Karpas-422 (cell line): Measurements from ENCODE around the gene SEMA3A. TPM values are rescaled to one million over a fixed set of nuclear protein-coding genes. Genes with fewer than 3 reads are reported as not detected.

Experiments
- DNase-seq: peaks from one replicate; pipeline ENCODE4 v3.0.0-alpha.2; 2015
- H2AFZ ChIP-seq: fragments of 200-600 bp; sonication (generic); 2 replicates; pipeline ENCODE4 v1.6.1; 2014; ENCODE audit warnings: antibody characterized with exemption, low read length, mixed read lengths
- H3K27ac ChIP-seq: fragments of 200-600 bp; sonication (generic); 2 replicates; pipeline ENCODE4 v1.5.1; 2014; ENCODE audit warnings: mild to moderate bottlenecking, low read length, moderate library complexity
- H3K27me3 ChIP-seq: fragments of 200-600 bp; sonication (generic); 2 replicates; pipeline ENCODE4 v1.6.1; 2014; ENCODE audit warnings: low read length, mixed read lengths
- H3K36me3 ChIP-seq: fragments of 200-600 bp; sonication (generic); 2 replicates; pipeline ENCODE4 v1.6.1; 2014; ENCODE audit warnings: low read length, mixed read lengths; ENCODE audit not compliant: insufficient read depth
- H3K4me1 ChIP-seq: fragments of 200-600 bp; sonication (generic); 2 replicates; pipeline ENCODE4 v1.6.1; 2014; ENCODE audit warnings: mild to moderate bottlenecking, low read length, mixed read lengths
- H3K4me2 ChIP-seq: fragments of 200-600 bp; sonication (generic); 2 replicates; pipeline ENCODE4 v1.6.1; 2014; ENCODE audit warnings: low read length, low read depth, mild to moderate bottlenecking; ENCODE audit not compliant: poor library complexity, severe bottlenecking
- H3K4me3 ChIP-seq: fragments of 200-600 bp; sonication (generic); 2 replicates; pipeline ENCODE4 v1.5.1; 2014; ENCODE audit warnings: mild to moderate bottlenecking, antibody characterized with exemption, low read length, mixed read lengths
- H3K79me2 ChIP-seq: fragments of 200-600 bp; sonication (generic); 2 replicates; pipeline ENCODE4 v1.6.1; 2014; ENCODE audit warnings: mild to moderate bottlenecking, low read length, mixed read lengths
- H3K9ac ChIP-seq: fragments of 200-600 bp; sonication (generic); 2 replicates; pipeline ENCODE4 v1.6.0; 2014; ENCODE audit warnings: low read length
- H3K9me2 ChIP-seq: fragments of 200-600 bp; sonication (generic), shearing (Covaris generic); replicated peaks from 2 replicates; pipeline ENCODE4 v1.6.0; 2014; ENCODE audit warnings: mild to moderate bottlenecking, low read length, moderate library complexity; ENCODE audit not compliant: insufficient read depth
- H3K9me3 ChIP-seq: fragments of 300-700, 200-600 bp; sonication (generic); 2 replicates; pipeline ENCODE4 v1.6.1; 2014; ENCODE audit warnings: low read length, mixed read lengths
- H4K20me1 ChIP-seq: fragments of 200-600 bp; sonication (generic); 2 replicates; pipeline ENCODE4 v1.6.1; 2014; ENCODE audit warnings: mild to moderate bottlenecking, antibody characterized with exemption, low read length, low read depth; ENCODE audit not compliant: insufficient read depth
- total RNA-seq: library from RNA; depleted of rRNA; stranded (reverse); fragments of >200 nt; shearing (Covaris generic); gene quantifications from 2 replicates; pipeline ENCODE4 v1.2.3, GENCODE V29; 2014; ENCODE audit warnings: low replicate concordance

Gene SEMA3A
- total RNA-seq, 1 experiment from 2014 or later, result not detected

DNA sequence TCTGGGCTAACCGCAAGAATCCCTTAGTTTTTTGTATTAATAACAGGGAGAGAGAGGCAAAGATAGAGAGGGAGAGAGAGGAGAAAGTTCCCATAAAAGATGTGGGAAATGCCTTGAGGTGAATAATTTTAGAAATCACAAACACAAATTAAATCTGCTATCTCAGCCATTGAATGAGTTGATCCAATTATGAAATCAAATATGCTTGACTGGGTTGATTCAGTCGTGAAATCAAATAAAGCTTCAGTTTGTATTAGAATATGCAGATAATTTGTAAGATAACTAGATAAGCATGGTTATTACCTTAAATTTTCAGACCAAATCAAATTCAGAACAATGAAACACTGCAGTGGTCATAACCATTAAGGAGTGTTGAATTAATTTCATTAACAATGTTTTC lies 68.9 kb downstream of the SEMA3A start:
- Histone ChIP-seq H3K9ac (no peak overlapping the region), H3K4me2 (no peak overlapping the region), H3K9me2 (no peaks in the 10 kb centered on the region), H2AFZ (no peak overlapping the region), H3K36me3 (no peaks in the 10 kb centered on the region), H3K4me3 (no peak overlapping the region), H3K27me3 (no peaks in the 10 kb centered on the region), H3K4me1 (no peaks in the 10 kb centered on the region), H3K27ac (no peak overlapping the region), H3K9me3 (peaks cover 26% of the 10 kb centered on the region), H3K79me2 (no peaks in the 10 kb centered on the region), H4K20me1 (no peaks in the 10 kb centered on the region)
- no peak for DNase-seq

DNA sequence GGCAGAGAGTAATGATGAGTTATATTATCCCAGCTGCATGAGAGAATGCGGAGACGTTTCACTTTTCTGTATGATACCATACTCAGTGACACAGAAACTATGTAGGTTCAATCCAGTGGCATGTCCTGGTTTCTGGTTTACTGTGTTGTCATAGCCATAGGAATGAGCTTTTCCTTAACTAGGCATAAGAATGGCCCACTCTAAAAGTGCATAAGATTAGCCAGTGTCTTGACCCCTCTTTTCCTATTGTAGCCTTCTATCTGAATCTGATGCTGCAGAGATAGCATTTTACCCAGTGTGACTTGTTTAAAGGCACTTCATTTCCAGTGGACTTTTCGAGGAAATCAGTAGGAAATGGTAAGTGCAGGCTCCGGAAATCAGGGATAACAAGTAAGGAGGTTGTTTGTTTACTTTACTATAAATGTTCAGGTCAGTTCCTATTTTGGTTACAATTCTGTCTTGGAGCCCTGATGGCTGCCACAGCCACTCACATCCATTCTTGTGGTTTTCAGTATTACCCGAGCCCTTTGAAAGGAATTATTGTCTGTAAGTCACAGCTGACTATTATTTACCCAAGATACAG lies 70.5 kb downstream of the SEMA3A start:
- no peak overlapping the region for H3K4me2 ChIP-seq
- no peaks in the 10 kb centered on the region for H3K9me2 ChIP-seq
- H3K27me3 ChIP-seq, result no peaks in the 10 kb centered on the region
- peaks cover 20% of the 10 kb centered on the region for H3K9me3 ChIP-seq
- H3K4me1 ChIP-seq, result no peaks in the 10 kb centered on the region
- H4K20me1 ChIP-seq, result no peaks in the 10 kb centered on the region
- no peaks in the 10 kb centered on the region for H3K36me3 ChIP-seq
- no peak overlapping the region for H3K4me3 ChIP-seq
- no peak overlapping the region for H3K27ac ChIP-seq
- no peak overlapping the region for H2AFZ ChIP-seq
- no peak overlapping the region for H3K9ac ChIP-seq
- DNase-seq, result no peak
- H3K79me2 ChIP-seq, result no peaks in the 10 kb centered on the region

- no peaks in the 10 kb centered on the region for H3K36me3 ChIP-seq
- H3K4me1 ChIP-seq, result no peaks in the 10 kb centered on the region
- H4K20me1 ChIP-seq, result no peaks in the 10 kb centered on the region
- no peak overlapping the region for H3K4me3 ChIP-seq
- H3K9me3 ChIP-seq, result peaks cover 20% of the 10 kb centered on the region
- no peaks in the 10 kb centered on the region for H3K79me2 ChIP-seq
- H3K27me3 ChIP-seq, result no peaks in the 10 kb centered on the region
- no peak overlapping the region for H3K4me2 ChIP-seq
- DNase-seq, result no peak
- no peak overlapping the region for H2AFZ ChIP-seq
- no peak overlapping the region for H3K27ac ChIP-seq
- no peaks in the 10 kb centered on the region for H3K9me2 ChIP-seq
- no peak overlapping the region for H3K9ac ChIP-seq
These were observed 71.8 kb downstream of the SEMA3A start for GRCh38 chr7:84122582-84123360.

GRCh38 chr7:84117304-84117703 lies 77.3 kb downstream of the SEMA3A start:
- no peak for DNase-seq
- H3K9me2 ChIP-seq, result no peaks in the 10 kb centered on the region

DNA sequence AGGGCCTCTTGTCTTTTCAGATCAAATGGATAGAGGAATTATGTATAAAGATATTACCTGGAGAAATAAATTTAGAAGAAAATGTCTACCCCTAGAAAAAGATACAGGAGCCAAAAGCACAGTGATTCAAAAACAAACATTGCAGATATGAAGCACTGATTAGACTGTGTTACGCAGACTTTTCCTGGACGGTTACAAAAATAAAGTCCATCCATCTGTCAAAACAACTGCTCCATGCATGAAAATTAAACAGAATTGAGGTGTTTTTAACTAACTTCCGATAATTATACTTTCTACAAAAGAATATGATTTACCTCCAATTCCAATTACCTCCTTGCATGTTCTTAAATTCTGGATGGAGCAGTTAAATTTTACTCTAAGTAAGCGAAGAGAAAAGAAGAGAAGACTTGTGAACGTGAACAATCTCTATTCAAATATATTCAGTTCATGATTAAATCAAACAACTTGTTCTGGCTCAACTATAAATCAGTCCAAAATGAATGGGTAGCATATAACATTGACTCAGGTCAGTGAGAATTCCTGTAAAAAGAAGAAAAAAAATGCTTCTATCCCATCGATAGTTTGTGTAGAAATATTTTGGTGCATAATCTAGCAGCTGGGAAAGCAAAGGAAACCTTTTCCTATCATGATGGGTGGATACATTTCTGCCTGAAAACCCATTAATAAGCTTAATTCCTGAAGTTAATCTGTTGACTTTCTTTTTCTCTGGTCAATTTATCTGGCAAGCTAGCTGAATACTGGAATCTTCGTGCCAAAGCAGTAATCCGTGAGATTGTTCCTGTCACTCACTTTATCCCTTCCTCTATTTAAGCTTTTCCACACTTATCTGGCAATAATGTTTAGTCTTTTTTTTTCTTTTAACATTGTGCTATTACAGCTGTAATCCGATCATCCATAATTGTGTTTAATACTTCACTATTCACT lies 80.4 kb downstream of the SEMA3A start:
- Histone ChIP-seq H3K27ac (no peak overlapping the region), H3K79me2 (no peaks in the 10 kb centered on the region), H3K4me1 (no peaks in the 10 kb centered on the region), H3K27me3 (no peaks in the 10 kb centered on the region), H3K9ac (no peak overlapping the region), H2AFZ (no peak overlapping the region), H4K20me1 (no peaks in the 10 kb centered on the region), H3K4me2 (no peak overlapping the region), H3K36me3 (no peaks in the 10 kb centered on the region), H3K9me2 (no peaks in the 10 kb centered on the region), H3K4me3 (no peak overlapping the region), H3K9me3 (peaks cover 26% of the 10 kb centered on the region)
- DNase-seq, result no peak

More at GRCh38 chr7:84117304-84117703, 77.3 kb downstream of the SEMA3A start:
- no peak overlapping the region for H3K27ac ChIP-seq
- H3K4me2 ChIP-seq, result no peak overlapping the region
- H3K27me3 ChIP-seq, result no peaks in the 10 kb centered on the region
- no peak overlapping the region for H3K4me3 ChIP-seq
- no peaks in the 10 kb centered on the region for H3K79me2 ChIP-seq
- H4K20me1 ChIP-seq, result no peaks in the 10 kb centered on the region
- no peaks in the 10 kb centered on the region for H3K4me1 ChIP-seq
- H3K36me3 ChIP-seq, result no peaks in the 10 kb centered on the region
- no peak overlapping the region for H3K9ac ChIP-seq
- peaks cover 19% of the 10 kb centered on the region for H3K9me3 ChIP-seq
- no peak overlapping the region for H2AFZ ChIP-seq

- peaks cover 26% of the 10 kb centered on the region for H3K9me3 ChIP-seq
- no peak overlapping the region for H3K27ac ChIP-seq
These were observed 81.3 kb downstream of the SEMA3A start for GRCh38 chr7:84113286-84113685.

GRCh38 chr7:84112771-84113170 lies 81.8 kb downstream of the SEMA3A start:
- no peaks in the 10 kb centered on the region for H3K9me2 ChIP-seq
- no peak overlapping the region for H3K9ac ChIP-seq
- H3K27ac ChIP-seq, result no peak overlapping the region
- no peak overlapping the region for H3K4me2 ChIP-seq
- H2AFZ ChIP-seq, result no peak overlapping the region
- H3K27me3 ChIP-seq, result no peaks in the 10 kb centered on the region
- H3K4me1 ChIP-seq, result no peaks in the 10 kb centered on the region
- DNase-seq, result no peak
- no peak overlapping the region for H3K4me3 ChIP-seq
- H4K20me1 ChIP-seq, result no peaks in the 10 kb centered on the region
- H3K79me2 ChIP-seq, result no peaks in the 10 kb centered on the region
- peaks cover 26% of the 10 kb centered on the region for H3K9me3 ChIP-seq
- no peaks in the 10 kb centered on the region for H3K36me3 ChIP-seq

More at GRCh38 chr7:84113286-84113685, 81.3 kb downstream of the SEMA3A start:
- Histone ChIP-seq H3K36me3 (no peaks in the 10 kb centered on the region), H3K4me2 (no peak overlapping the region), H3K27me3 (no peaks in the 10 kb centered on the region), H2AFZ (no peak overlapping the region), H3K9me2 (no peaks in the 10 kb centered on the region), H3K4me1 (no peaks in the 10 kb centered on the region), H3K9ac (no peak overlapping the region), H3K79me2 (no peaks in the 10 kb centered on the region), H4K20me1 (no peaks in the 10 kb centered on the region), H3K4me3 (no peak overlapping the region)
- DNase-seq, result no peak

GRCh38 chr7:84111842-84112241 lies 82.7 kb downstream of the SEMA3A start:
- Histone ChIP-seq H3K27me3 (no peaks in the 10 kb centered on the region), H3K36me3 (no peaks in the 10 kb centered on the region), H3K79me2 (no peaks in the 10 kb centered on the region), H2AFZ (no peak overlapping the region), H4K20me1 (no peaks in the 10 kb centered on the region), H3K9me3 (peaks cover 25% of the 10 kb centered on the region), H3K27ac (no peak overlapping the region), H3K4me2 (no peak overlapping the region), H3K9ac (no peak overlapping the region), H3K4me3 (no peak overlapping the region), H3K9me2 (no peaks in the 10 kb centered on the region), H3K4me1 (no peaks in the 10 kb centered on the region)
- no peak for DNase-seq
